WERI-Rb-1 (cell line): ENCODE results near the gene SAT2.
"Not testable (repeated sequence)": the region's sequence is repeated elsewhere in the genome, so short reads cannot be mapped to it uniquely, and the experiment has no call there.

Experiments
- DNase-seq: peaks from one replicate; pipeline ENCODE4 v3.0.0-alpha.2; 2020
- H3K27ac ChIP-seq: fragments of 250-450 bp; sonication (Bioruptor Pico); 2 replicates; pipeline ENCODE4 v1.5.1; 2020; ENCODE audit warnings: mild to moderate bottlenecking, moderate library complexity
- H3K27me3 ChIP-seq: fragments of 250-450 bp; sonication (Bioruptor Pico); 2 replicates; pipeline ENCODE4 v1.5.1; 2021; ENCODE audit warnings: mild to moderate bottlenecking, low read depth, moderate library complexity; ENCODE audit not compliant: insufficient read depth, severe bottlenecking
- H3K36me3 ChIP-seq: fragments of 250-450 bp; sonication (Bioruptor Pico); 2 replicates; pipeline ENCODE4 v1.5.1; 2020; ENCODE audit warnings: mild to moderate bottlenecking, moderate library complexity
- H3K4me3 ChIP-seq: 2 replicates; pipeline ENCODE4 v1.5.1; 2011; ENCODE audit warnings: low read depth, mild to moderate bottlenecking, control low read depth, low read length
- H3K9me3 ChIP-seq: fragments of 250-450 bp; sonication (Bioruptor Pico); 2 replicates; pipeline ENCODE4 v1.5.1; 2021; ENCODE audit warnings: mild to moderate bottlenecking, moderate library complexity; ENCODE audit not compliant: severe bottlenecking
- TF ChIP-seq, protein P1 (sequence below): IDR thresholded peaks from 2 replicates; pipeline ENCODE4 v1.5.1; 2011; ENCODE audit warnings: low read depth, mild to moderate bottlenecking, control low read depth, inconsistent platforms, low read length

Gene SAT2

DNA sequence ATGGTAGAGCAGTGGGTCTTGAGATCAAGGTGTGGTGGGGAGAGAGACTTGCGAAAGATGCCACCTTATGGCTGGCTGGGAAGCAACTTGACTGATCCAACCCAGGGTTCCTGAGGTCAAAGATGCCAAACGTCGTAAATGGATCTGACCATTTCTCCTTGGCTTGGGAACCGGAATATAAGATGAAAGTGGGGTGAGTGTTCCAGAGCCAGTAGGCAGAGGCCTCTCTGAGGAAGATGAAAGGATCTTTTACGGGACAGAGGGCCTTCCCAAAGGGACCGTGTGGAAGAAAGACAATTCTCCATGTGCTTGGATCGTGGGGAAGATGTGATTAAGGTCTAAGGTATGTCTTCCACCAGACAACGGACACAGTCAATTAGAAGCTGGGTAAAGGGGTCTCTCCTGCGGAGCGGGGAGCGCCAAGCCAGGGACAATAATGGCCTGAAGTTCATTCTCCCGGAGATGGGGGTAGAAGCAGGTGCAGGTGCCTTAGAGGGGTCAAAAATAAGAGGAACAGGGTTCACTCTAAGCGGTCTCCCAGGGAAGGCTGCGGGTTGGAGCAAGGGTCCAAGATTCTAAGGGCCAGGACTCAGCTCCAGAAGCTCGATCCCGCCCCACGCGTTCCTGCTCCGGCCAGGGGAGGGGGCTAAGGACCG lies 13.7 kb downstream of the SAT2 start:
- H3K27me3 ChIP-seq: no peaks in the 10 kb centered on the region
- TF ChIP-seq, protein P1, sequence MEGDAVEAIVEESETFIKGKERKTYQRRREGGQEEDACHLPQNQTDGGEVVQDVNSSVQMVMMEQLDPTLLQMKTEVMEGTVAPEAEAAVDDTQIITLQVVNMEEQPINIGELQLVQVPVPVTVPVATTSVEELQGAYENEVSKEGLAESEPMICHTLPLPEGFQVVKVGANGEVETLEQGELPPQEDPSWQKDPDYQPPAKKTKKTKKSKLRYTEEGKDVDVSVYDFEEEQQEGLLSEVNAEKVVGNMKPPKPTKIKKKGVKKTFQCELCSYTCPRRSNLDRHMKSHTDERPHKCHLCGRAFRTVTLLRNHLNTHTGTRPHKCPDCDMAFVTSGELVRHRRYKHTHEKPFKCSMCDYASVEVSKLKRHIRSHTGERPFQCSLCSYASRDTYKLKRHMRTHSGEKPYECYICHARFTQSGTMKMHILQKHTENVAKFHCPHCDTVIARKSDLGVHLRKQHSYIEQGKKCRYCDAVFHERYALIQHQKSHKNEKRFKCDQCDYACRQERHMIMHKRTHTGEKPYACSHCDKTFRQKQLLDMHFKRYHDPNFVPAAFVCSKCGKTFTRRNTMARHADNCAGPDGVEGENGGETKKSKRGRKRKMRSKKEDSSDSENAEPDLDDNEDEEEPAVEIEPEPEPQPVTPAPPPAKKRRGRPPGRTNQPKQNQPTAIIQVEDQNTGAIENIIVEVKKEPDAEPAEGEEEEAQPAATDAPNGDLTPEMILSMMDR: 0 out of 2 replicates have a peak, but pooled peaks have one; percentile 11
- H3K36me3 ChIP-seq: peaks cover 27% of the 10 kb centered on the region
- peak overlapping the region; percentile 94 for H3K4me3 ChIP-seq
- peak overlapping the region; percentile 72 for H3K27ac ChIP-seq
- no peak for DNase-seq
- no peaks in the 10 kb centered on the region for H3K9me3 ChIP-seq

- TF ChIP-seq, protein P1: no peak
- H3K9me3 ChIP-seq: no peaks in the 10 kb centered on the region
- no peak overlapping the region for H3K27ac ChIP-seq
- no peak overlapping the region for H3K4me3 ChIP-seq
- H3K27me3 ChIP-seq: no peaks in the 10 kb centered on the region
- DNase-seq: no peak
- peaks cover 30% of the 10 kb centered on the region for H3K36me3 ChIP-seq
These were observed 15.4 kb downstream of the SAT2 start for GRCh38 chr17:7612294-7612640.

- H3K27me3 ChIP-seq: no peaks in the 10 kb centered on the region
- no peak overlapping the region for H3K4me3 ChIP-seq
- TF ChIP-seq, protein P1: no peak
- no peaks in the 10 kb centered on the region for H3K9me3 ChIP-seq
- H3K36me3 ChIP-seq: peaks cover 30% of the 10 kb centered on the region
- H3K27ac ChIP-seq: no peak overlapping the region
- DNase-seq: no peak
These were observed 15.9 kb downstream of the SAT2 start for GRCh38 chr17:7611635-7612293.

- H3K9me3 ChIP-seq: no peaks in the 10 kb centered on the region
- TF ChIP-seq, protein P1: no peak
These were observed 17.0 kb downstream of the SAT2 start for GRCh38 chr17:7610641-7611040.

DNA sequence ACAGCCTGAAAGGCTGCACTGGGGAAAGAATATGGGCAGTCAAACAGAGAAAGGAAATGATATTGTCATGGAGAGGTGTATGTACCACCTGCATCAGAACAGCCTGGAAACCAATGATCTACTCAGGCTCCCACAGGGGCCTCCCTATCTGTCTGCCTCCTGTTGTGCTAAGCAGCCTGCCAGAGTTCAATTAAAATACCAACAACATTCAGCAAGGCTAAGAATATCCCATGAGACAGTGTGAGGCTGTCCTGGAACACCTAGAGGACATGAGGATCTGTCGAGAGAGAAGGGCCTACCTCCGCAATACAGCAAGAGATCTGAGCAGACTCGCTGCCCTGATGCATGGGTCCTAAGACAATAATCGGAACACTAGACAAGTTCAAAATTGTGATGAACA lies 21.3 kb downstream of the SAT2 start:
- Histone ChIP-seq H3K4me3 (no peak overlapping the region), H3K27me3 (no peaks in the 10 kb centered on the region), H3K36me3 (peaks cover 64% of the 10 kb centered on the region), H3K27ac (no peak overlapping the region), H3K9me3 (no peaks in the 10 kb centered on the region)
- TF ChIP-seq, protein P1: no peak
- DNase-seq: no peak

More at GRCh38 chr17:7610641-7611040, 17.0 kb downstream of the SAT2 start:
- H3K4me3 ChIP-seq: no peak overlapping the region
- H3K36me3 ChIP-seq: peaks cover 38% of the 10 kb centered on the region
- DNase-seq: no peak
- no peaks in the 10 kb centered on the region for H3K27me3 ChIP-seq
- H3K27ac ChIP-seq: no peak overlapping the region

DNA sequence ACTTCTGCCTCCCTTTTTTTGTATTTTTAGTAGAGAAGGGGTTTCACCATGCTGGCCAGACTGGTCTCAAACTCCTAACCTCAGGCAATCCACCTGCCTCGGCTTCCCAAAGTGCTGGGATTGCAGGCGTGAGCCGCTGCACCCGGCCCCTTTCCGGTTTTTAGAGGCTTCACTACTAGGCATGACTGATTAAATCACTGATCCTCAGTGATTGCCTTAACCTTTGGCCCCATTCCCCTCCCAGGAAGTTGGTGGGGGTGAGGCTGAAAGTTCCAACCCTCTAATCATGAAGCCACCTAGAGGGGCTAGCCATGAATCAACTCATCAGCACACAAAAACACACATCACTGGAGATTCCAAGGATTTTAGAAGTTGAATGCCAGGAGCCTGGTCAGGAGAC lies 30.1 kb downstream of the SAT2 start:
- not testable (repeated sequence) for H3K27me3 ChIP-seq, H3K9me3 ChIP-seq, H3K4me3 ChIP-seq, H3K27ac ChIP-seq, DNase-seq
- H3K36me3 ChIP-seq: peaks cover 91% of the 10 kb centered on the region
